Measurements from ENCODE around the gene MS4A18.
"Not testable (repeated sequence)": the region's sequence is repeated elsewhere in the genome, so short reads cannot be mapped to it uniquely, and the experiment has no call there.

The MS4A18 gene

GRCh38 chr11:60724420-60724819, at the start of gene MS4A18:
Gene MS4A18 (plus strand): TSS chr11:60724720.
- DNase-seq: no peak

GRCh38 chr11:60678231-60678630, 46.3 kb upstream of the MS4A18 start:
- DNase-seq: not testable (repeated sequence)

GRCh38 chr11:60679879-60680278, 44.6 kb upstream of the MS4A18 start:
- no peak for DNase-seq

GRCh38 chr11:60680455-60681119, 43.9 kb upstream of the MS4A18 start:
- no peak for DNase-seq

GRCh38 chr11:60684541-60684848, 40.0 kb upstream of the MS4A18 start:
- not testable (repeated sequence) for DNase-seq

- no peak for DNase-seq
Observed at GRCh38 chr11:60691661-60692060, 32.9 kb upstream of the MS4A18 start.

- DNase-seq: no peak
Observed at GRCh38 chr11:60699284-60699691, 25.2 kb upstream of the MS4A18 start, which contains the start of gene MS4A8. Gene MS4A8 (plus strand): TSS chr11:60699612. CDS start chr11:60700861, 1,249 bp downstream.

GRCh38 chr11:60699936-60700335, 24.6 kb upstream of the MS4A18 start:
- no peak for DNase-seq

GRCh38 chr11:60700689-60701468, 23.6 kb upstream of the MS4A18 start:
- DNase-seq: peak; percentile 30

- DNase-seq: no peak
Observed at GRCh38 chr11:60701469-60701818, 23.1 kb upstream of the MS4A18 start.

- no peak for DNase-seq
Observed at GRCh38 chr11:60703374-60703773, 21.1 kb upstream of the MS4A18 start.

GRCh38 chr11:60705895-60706294, 18.6 kb upstream of the MS4A18 start:
- DNase-seq: no peak

GRCh38 chr11:60706931-60707330, 17.6 kb upstream of the MS4A18 start:
- DNase-seq: no peak

GRCh38 chr11:60710482-60710881, 14.0 kb upstream of the MS4A18 start:
- no peak for DNase-seq

- no peak for DNase-seq
Observed at GRCh38 chr11:60711276-60711675, 13.2 kb upstream of the MS4A18 start.

- DNase-seq: not testable (repeated sequence)
Observed at GRCh38 chr11:60713423-60713822, 11.1 kb upstream of the MS4A18 start.

GRCh38 chr11:60717956-60718355, 6.6 kb upstream of the MS4A18 start:
- no peak for DNase-seq

GRCh38 chr11:60718524-60719316, 5.8 kb upstream of the MS4A18 start:
- no peak for DNase-seq

GRCh38 chr11:60719391-60719790, 5.1 kb upstream of the MS4A18 start:
- DNase-seq: no peak

GRCh38 chr11:60720460-60720859, 4.1 kb upstream of the MS4A18 start:
- DNase-seq: no peak

- no peak for DNase-seq
Observed at GRCh38 chr11:60725592-60725991, 1.1 kb downstream of the MS4A18 start.

GRCh38 chr11:60731586-60731985, 7.1 kb downstream of the MS4A18 start:
- DNase-seq: no peak

GRCh38 chr11:60734279-60734678, 9.8 kb downstream of the MS4A18 start:
- no peak for DNase-seq

- DNase-seq: no peak
Observed at GRCh38 chr11:60739114-60739513, 14.6 kb downstream of the MS4A18 start.
